ENCODE results near the gene SYCP2L. TPM values are rescaled to one million over a fixed set of nuclear protein-coding genes. Genes with fewer than 3 reads are reported as not detected.
"Not testable (repeated sequence)": the region's sequence is repeated elsewhere in the genome, so short reads cannot be mapped to it uniquely, and the experiment has no call there.

The SYCP2L gene
- total RNA-seq, 2 donors from 2014 or later: 0.71 to 1.1 TPM

- intact Hi-C loops (cut with DNase I): no loop called here
- DNase-seq (ENCODE audit: low spot score): no peak
Measured at GRCh38 chr6:10875026-10875425, 11.8 kb upstream of the SYCP2L start.

- intact Hi-C loops (cut with DNase I): no loop called here
Measured at GRCh38 chr6:10877012-10877411, 9.8 kb upstream of the SYCP2L start.

GRCh38 chr6:10877871-10878270, 9.0 kb upstream of the SYCP2L start:
- intact Hi-C loops (cut with DNase I): no loop called here
- DNase-seq (ENCODE audit: low spot score): no peak

More at GRCh38 chr6:10877012-10877411, 9.8 kb upstream of the SYCP2L start:
- no peak for DNase-seq (ENCODE audit: low spot score)

GRCh38 chr6:10880366-10880765, 6.5 kb upstream of the SYCP2L start:
- intact Hi-C loops (cut with DNase I): loop anchor here in 1 of 2 donors (5.0 kb wide), 1 partner anchor 1408 kb away; no protein-coding TSS in a partner anchor
- DNase-seq (ENCODE audit: low spot score): no peak

GRCh38 chr6:10882253-10882630, 4.6 kb upstream of the SYCP2L start:
- DNase-seq (ENCODE audit: low spot score): not testable (repeated sequence)
- intact Hi-C loops (cut with DNase I): loop anchor here in 1 of 2 donors (5.0 kb wide), 1 partner anchor 1410 kb away; no protein-coding TSS in a partner anchor

GRCh38 chr6:10882657-10883171, 4.1 kb upstream of the SYCP2L start:
- intact Hi-C loops (cut with DNase I): loop anchor here in 1 of 2 donors (5.0 kb wide), 1 partner anchor 1410 kb away; no protein-coding TSS in a partner anchor
- no peak for DNase-seq (ENCODE audit: low spot score)

GRCh38 chr6:10883312-10884244, 3.3 kb upstream of the SYCP2L start:
- intact Hi-C loops (cut with DNase I): loop anchor here in 1 of 2 donors (5.0 kb wide), 1 partner anchor 1411 kb away; no protein-coding TSS in a partner anchor
- no peak for DNase-seq (ENCODE audit: low spot score)

- intact Hi-C loops (cut with DNase I): loop anchor here in 1 of 2 donors (5.0 kb wide), 1 partner anchor 1412 kb away; no protein-coding TSS in a partner anchor
- no peak for DNase-seq (ENCODE audit: low spot score)
Measured at GRCh38 chr6:10884245-10884972, 2.4 kb upstream of the SYCP2L start.

GRCh38 chr6:10886365-10886690, 524 bp upstream of the SYCP2L start:
- DNase-seq (ENCODE audit: low spot score); intact Hi-C loops (cut with DNase I): not testable (repeated sequence)

- intact Hi-C loops (cut with DNase I): no loop called here
- DNase-seq (ENCODE audit: low spot score): no peak
Measured at GRCh38 chr6:10890151-10890550, 3.3 kb downstream of the SYCP2L start.

- no peak for DNase-seq (ENCODE audit: low spot score)
- intact Hi-C loops (cut with DNase I): no loop called here
Measured at GRCh38 chr6:10891960-10892359, 5.1 kb downstream of the SYCP2L start.

GRCh38 chr6:10894958-10895357, 8.1 kb downstream of the SYCP2L start:
- intact Hi-C loops (cut with DNase I): no loop called here
- no peak for DNase-seq (ENCODE audit: low spot score)

GRCh38 chr6:10896691-10897090, 9.8 kb downstream of the SYCP2L start:
- no peak for DNase-seq (ENCODE audit: low spot score)
- intact Hi-C loops (cut with DNase I): no loop called here

- intact Hi-C loops (cut with DNase I): no loop called here
Measured at GRCh38 chr6:10901770-10902169, 14.9 kb downstream of the SYCP2L start.

GRCh38 chr6:10904015-10904414, 17.2 kb downstream of the SYCP2L start:
- DNase-seq (ENCODE audit: low spot score): no peak
- intact Hi-C loops (cut with DNase I): no loop called here

More at GRCh38 chr6:10901770-10902169, 14.9 kb downstream of the SYCP2L start:
- DNase-seq (ENCODE audit: low spot score): no peak

GRCh38 chr6:10908228-10908627, 21.4 kb downstream of the SYCP2L start:
- no peak for DNase-seq (ENCODE audit: low spot score)
- intact Hi-C loops (cut with DNase I): no loop called here

GRCh38 chr6:10919520-10919919, 32.7 kb downstream of the SYCP2L start:
- intact Hi-C loops (cut with DNase I); DNase-seq (ENCODE audit: low spot score): not testable (repeated sequence)

- no peak for DNase-seq (ENCODE audit: low spot score)
- intact Hi-C loops (cut with DNase I): no loop called here
Measured at GRCh38 chr6:10933126-10933525, 46.3 kb downstream of the SYCP2L start.

GRCh38 chr6:10939840-10940239, 53.0 kb downstream of the SYCP2L start:
- intact Hi-C loops (cut with DNase I): no loop called here
- DNase-seq (ENCODE audit: low spot score): no peak

GRCh38 chr6:10945845-10946244, 59.0 kb downstream of the SYCP2L start:
- intact Hi-C loops (cut with DNase I): no loop called here
- no peak for DNase-seq (ENCODE audit: low spot score)
